HG03558 (cell line): ENCODE data around the gene RFX6.

Source experiments
- ATAC-seq: cut with Tn5 transposase; IDR thresholded peaks from one replicate; pipeline ENCODE4 v1.9.1; 2021; ENCODE audit warnings: moderate number of reproducible peaks; ENCODE audit not compliant: unreplicated experiment; ENCODE audit errors: extremely low read depth

Gene RFX6

GRCh38 chr6:116963972-116964371, 86.9 kb downstream of the RFX6 start:
- no peak for ATAC-seq

GRCh38 chr6:116966675-116967576, 89.9 kb downstream of the RFX6 start:
- no peak for ATAC-seq

DNA sequence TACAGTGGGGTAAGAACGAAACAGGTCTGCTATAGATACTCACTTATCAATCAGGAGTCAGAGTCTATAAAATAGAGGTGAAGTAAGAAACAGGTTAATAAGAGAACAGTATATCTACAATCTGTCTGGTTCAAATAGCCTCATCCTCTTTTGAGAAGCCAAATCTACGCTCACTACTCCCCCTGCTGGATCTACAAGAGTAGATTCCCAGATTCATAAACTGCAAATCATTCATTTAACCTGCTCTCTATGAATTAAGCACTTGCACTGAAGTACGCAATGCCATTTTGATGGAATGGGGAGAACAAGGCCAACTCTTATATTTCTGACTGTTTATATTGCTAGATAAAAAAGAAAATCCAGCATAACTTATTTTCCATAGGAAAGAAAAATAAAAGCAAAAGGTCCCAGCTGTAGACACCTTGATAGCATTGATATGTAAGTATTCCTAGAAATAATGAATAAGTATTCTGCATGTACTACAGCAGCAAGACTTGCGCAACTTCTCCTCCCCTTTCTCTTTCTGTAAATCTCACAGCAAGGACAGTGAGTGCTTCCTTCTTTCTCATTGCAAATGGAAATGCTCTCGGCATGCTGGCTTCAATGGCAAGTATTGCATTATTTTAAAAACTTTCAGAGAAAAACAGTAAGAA, 92.3 kb downstream of the RFX6 start:
- peak; percentile 83 for ATAC-seq

GRCh38 chr6:116971959-116972358, 94.9 kb downstream of the RFX6 start:
- peak; percentile 78 for ATAC-seq

DNA sequence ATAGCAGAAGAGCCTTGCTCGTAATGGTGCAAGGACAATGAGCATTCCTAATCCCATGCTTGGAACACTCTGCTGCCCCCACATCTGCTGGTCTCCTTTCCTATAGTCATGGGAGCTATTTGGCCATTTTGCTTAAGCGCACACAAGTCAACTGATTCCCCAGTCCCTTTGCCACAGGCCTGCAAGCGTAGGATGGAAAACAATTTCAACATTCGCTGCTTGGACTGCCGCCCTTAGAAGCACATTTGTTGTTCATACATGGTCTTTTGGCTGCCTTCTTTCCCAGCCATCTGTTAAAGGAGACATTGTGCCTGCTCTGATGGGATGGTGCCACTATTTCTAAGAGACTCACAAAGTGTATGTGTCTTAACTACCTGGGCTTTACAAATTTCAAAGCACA, 96.9 kb downstream of the RFX6 start:
- ATAC-seq, result no peak

- ATAC-seq, result no peak
Observed at GRCh38 chr6:116974526-116975316, 97.7 kb downstream of the RFX6 start.

DNA sequence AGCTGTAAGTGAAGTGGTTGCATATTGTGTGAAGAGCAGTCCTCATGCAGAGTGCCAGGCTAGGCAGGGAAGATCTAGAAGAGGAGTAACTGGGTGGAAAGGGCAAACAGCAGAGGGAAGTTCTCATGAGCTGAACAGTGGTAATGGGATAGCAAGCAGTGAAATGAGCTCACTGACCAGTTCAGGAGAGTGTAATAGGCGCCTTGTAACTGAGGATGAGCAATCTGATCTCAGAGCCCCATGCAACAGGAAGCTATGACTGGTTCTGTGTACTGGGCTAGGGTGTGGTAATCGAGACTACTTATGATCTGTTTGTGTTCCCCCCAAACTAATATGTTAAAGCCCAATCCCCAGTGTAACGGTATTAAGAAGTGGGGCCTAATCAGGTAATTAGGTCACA, 98.6 kb downstream of the RFX6 start:
- no peak for ATAC-seq

DNA sequence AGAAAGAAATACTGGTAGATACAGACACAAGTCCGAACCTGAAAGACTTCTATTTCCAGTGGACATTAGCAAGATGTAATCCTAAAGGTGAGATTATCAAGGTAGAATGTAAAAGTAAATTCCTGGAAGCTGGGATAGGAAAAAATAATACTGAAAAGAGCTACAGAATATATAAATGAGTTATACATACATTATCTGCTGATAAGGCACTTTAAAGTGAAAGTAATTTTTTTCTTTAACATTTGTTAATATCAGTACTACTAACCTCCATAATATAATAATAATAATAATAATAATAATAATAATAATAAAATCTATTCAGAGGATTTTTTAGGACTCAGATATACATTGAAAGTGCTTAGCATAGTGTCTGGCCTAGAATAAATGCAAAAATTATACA, 102.5 kb downstream of the RFX6 start:
- no peak for ATAC-seq
